ENCODE data around the gene MYL5.

GRCh38 chr4:681736-682451 lies 7.6 kb downstream of the MYL5 start:
- no peak for TF ChIP-seq ZNF207 (IDR thresholded peaks at IDR 0.05; ENCODE audit: borderline replicate concordance)
- no peak for TF ChIP-seq POLR2A (IDR thresholded peaks at IDR 0.05; ENCODE audit: low read depth, low read length)
- no peak for TF ChIP-seq MLLT1 (IDR thresholded peaks at IDR 0.05)
- no peak for TF ChIP-seq EP300 (IDR thresholded peaks at IDR 0.05; ENCODE audit: borderline replicate concordance in 1 of 2, control insufficient read depth in 1 of 2, low read depth in 2 of 2, low read length in 2 of 2)
- no peak for TF ChIP-seq CTCF (IDR thresholded peaks at IDR 0.05 in 2 of 3, conservative IDR thresholded peaks at IDR 0.05 in 1 of 3; ENCODE audit: control insufficient read depth in 2 of 3, extremely low read depth in 1 of 3, insufficient read depth in 1 of 3, low read depth in 3 of 3, low read length in 3 of 3)
- TF ChIP-seq EZH2 (IDR thresholded peaks at IDR 0.05; ENCODE audit: borderline replicate concordance, control insufficient read depth, low read depth, low read length), result no peak
- TF ChIP-seq ZNF274 (IDR thresholded peaks at IDR 0.05; ENCODE audit: insufficient read depth, insufficient read length), result no peak
- TF ChIP-seq BACH1 (IDR thresholded peaks at IDR 0.05; ENCODE audit: borderline replicate concordance), result no peak

All from GM12878 (cell line).